HG02571 (cell line): ENCODE results near the gene NELFCD.
A peak's percentile ranks its signal among the peaks of the same experiment; 100 is the strongest.

Experiments used
- ATAC-seq: cut with Tn5 transposase; IDR thresholded peaks from one replicate; pipeline ENCODE4 v1.9.1; 2021; ENCODE audit warnings: mild to moderate bottlenecking, moderate library complexity; ENCODE audit not compliant: unreplicated experiment

Gene NELFCD

GRCh38 chr20:58993332-58994248 lies 12.5 kb downstream of the NELFCD start:
- ATAC-seq, result no peak

GRCh38 chr20:58994390-58995159 lies 13.5 kb downstream of the NELFCD start:
- no peak for ATAC-seq

- no peak for ATAC-seq
Observed at GRCh38 chr20:58995461-58996225, 14.6 kb downstream of the NELFCD start.

GRCh38 chr20:58996226-58996611 lies 15.2 kb downstream of the NELFCD start:
- no peak for ATAC-seq

- ATAC-seq, result no peak
Observed at GRCh38 chr20:58997141-58997770, 16.2 kb downstream of the NELFCD start.

GRCh38 chr20:58998656-58999055 lies 17.6 kb downstream of the NELFCD start:
- ATAC-seq, result no peak

GRCh38 chr20:59000326-59000725 lies 19.3 kb downstream of the NELFCD start:
- ATAC-seq, result no peak

- no peak for ATAC-seq
Observed at GRCh38 chr20:59001068-59001448, 20.0 kb downstream of the NELFCD start.

GRCh38 chr20:59001449-59002171 lies 20.6 kb downstream of the NELFCD start:
- no peak for ATAC-seq

- no peak for ATAC-seq
Observed at GRCh38 chr20:59002388-59002787, 21.3 kb downstream of the NELFCD start.

- ATAC-seq, result no peak
Observed at GRCh38 chr20:59002874-59003399, 21.9 kb downstream of the NELFCD start.

GRCh38 chr20:59003836-59004492 lies 22.9 kb downstream of the NELFCD start:
- no peak for ATAC-seq

- ATAC-seq, result no peak
Observed at GRCh38 chr20:59004493-59004762, 23.4 kb downstream of the NELFCD start.

GRCh38 chr20:59004763-59005522 lies 23.9 kb downstream of the NELFCD start:
- ATAC-seq, result peak; percentile 49

- no peak for ATAC-seq
Observed at GRCh38 chr20:59005523-59006166, 24.6 kb downstream of the NELFCD start.

- no peak for ATAC-seq
Observed at GRCh38 chr20:59006167-59006863, 25.3 kb downstream of the NELFCD start.

GRCh38 chr20:59006864-59007664 lies 26.0 kb downstream of the NELFCD start, which contains the start of gene CTSZ:
Gene CTSZ (minus strand): TSS chr20:59007254. CDS start chr20:59007128, 126 bp downstream.
- ATAC-seq, result peak; percentile 34
